HG03066 (cell line): Measurements from ENCODE around the gene CACNA2D2.
A peak's percentile ranks its signal among the peaks of the same experiment; 100 is the strongest.

ENCODE experiments used
- ATAC-seq: cut with Tn5 transposase; IDR thresholded peaks from one replicate; pipeline ENCODE4 v1.9.1; 2021; ENCODE audit warnings: low read depth; ENCODE audit not compliant: unreplicated experiment

CACNA2D2 gene

DNA sequence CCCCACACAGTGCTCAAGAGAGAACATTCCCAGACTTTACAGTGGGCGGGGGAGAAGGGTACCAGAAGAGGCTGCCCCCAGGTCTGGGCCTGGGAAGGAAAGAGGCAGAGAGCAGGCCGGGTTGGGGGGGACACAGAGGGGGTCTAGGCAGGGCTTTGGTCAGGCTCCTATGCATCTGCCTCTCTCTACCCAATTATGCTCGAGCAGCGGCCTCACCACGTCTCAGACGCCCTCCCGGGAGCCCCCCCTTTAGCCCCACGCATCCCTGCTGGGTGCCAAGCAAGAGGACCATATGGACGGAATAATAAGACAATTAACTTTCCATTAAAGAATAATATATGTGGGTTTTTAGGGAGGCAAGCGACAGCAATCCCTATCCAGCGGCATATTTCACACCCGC is 32.8 kb downstream of the CACNA2D2 start:
- ATAC-seq: no peak

DNA sequence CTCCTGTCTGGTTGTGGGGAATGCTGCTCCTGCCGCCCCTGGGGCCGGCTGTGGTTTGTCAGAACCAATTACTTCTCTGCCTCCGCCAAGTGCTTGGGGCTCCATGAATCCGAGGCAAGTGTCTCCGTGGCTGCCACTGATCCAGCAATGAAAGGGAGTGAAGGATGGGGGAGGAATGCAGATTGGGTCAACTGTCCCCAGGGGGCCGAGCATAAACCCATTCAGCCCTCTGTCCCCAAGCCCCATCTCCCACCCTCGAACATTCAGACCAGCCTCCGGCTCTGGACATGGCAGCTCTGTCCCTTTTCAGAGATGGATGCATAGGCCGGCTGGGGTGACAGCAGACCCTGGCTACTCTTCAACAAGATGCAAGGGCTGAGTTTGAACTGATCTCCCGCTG is 35.5 kb downstream of the CACNA2D2 start:
- ATAC-seq: no peak

DNA sequence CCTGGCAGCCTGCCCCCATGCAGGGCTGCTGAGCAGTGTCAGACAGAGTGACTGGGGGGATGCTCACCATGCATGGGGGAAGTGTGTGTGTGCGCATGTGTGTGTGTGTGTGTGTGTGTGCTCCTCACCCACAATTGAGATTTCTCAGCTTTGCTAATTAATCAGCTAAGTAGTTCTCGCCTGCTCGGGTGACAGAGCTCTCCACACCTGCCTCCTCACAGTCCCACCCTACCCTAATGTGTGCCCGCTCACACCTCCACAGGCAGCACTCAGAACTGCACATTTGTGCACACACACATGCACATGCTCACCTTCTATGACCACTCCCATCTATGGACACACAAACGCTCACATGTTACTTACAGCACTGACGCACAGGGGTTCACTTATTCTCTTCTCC is 37.3 kb downstream of the CACNA2D2 start:
- ATAC-seq: no peak

DNA sequence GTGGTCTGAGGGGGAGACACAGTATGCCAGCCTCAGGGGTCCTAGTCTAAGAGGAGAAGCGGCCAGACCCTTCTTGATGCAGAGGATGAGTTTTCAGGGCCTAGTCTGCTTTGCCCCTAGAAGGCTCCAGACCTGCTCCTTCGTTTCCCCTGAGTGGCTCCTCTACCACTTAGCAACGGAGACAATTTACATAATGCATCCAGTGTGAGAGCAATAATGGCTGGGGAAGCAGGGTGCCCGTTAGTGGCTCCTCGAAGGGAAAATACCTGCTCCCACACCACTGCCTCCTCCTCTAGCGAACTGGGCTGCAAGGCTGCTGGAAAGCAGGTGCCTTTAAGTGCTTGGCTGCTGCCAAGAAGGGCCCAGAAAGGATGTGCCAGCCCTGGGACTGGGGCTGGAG is 38.9 kb downstream of the CACNA2D2 start:
- ATAC-seq: no peak

DNA sequence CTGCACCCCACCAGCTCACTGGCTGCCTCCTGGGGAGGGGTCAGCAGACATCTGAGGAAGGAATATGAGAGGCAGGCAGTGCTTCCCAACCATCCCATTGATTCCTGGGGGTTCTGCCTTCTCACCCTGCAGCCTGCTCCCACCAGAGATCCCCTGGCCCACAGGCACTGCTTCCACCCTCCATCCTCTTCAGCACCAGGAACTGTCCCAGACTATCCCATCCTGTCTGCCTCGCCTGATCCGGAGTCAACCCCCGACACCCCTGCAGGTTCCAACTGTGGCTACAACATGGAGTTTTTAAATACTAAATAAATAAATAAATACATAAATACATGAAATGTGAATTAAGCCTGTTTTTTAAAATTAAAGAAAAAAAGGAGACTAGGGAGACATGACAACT is 43.6 kb downstream of the CACNA2D2 start:
- ATAC-seq: no peak

DNA sequence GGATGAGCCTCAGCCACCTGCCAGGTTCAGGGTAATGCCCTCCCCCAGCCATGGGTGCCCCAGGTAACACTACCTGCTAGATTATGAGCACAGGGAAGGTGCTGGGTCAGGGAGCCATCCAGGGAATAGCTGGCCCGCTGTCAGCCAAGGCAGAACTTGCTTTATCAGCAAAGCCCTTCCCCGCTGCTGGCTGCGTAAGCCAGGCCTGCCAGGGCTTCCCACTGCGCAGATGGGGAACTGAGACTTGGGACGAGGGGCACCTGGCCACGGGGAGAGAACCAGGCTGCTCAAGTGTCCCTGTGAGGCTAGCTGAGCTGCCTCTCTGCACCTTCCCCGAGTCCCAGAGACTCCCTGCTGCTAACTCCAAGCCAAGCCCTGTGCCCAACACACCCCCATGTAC is 45.4 kb downstream of the CACNA2D2 start:
- no peak for ATAC-seq

DNA sequence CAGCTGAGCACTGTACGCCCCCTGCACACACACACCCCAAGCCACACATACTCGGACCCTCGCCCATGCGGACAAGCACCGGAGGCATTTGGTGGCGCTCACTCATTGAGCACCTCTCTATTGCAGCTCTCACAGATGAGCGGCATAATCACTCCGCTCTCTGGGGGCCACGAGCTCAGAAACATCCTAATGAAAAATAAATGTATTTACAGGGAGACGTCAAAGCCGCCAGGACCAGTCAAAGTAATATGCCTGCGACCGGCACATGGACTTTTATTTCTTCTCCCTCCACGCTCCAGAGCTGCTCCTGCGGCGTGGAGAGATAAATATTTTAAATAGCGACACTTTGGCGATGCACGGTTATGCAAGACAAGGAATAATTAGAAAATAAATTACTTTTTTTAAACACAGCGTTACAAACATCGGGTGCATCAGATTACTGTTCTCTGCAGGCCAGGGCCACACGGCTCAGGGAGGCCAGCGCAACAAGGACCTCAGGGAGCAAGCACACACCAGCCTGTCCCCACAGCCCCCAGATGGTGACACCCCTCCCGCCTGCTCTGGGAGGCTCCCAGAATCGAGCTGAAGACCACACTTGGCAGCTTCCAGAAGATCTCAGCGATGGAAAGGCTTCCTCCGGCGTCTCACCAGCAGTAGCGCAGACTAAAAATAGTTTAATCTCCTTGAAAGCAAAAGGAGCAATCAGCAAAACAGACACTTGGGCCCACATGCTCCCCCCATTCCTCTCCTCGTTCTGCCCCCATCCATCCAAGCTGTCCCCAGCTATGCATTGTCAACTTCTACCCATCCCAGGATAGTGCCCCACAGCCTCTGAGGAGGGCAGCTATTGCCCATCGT is 48.0 kb downstream of the CACNA2D2 start:
- ATAC-seq: no peak

DNA sequence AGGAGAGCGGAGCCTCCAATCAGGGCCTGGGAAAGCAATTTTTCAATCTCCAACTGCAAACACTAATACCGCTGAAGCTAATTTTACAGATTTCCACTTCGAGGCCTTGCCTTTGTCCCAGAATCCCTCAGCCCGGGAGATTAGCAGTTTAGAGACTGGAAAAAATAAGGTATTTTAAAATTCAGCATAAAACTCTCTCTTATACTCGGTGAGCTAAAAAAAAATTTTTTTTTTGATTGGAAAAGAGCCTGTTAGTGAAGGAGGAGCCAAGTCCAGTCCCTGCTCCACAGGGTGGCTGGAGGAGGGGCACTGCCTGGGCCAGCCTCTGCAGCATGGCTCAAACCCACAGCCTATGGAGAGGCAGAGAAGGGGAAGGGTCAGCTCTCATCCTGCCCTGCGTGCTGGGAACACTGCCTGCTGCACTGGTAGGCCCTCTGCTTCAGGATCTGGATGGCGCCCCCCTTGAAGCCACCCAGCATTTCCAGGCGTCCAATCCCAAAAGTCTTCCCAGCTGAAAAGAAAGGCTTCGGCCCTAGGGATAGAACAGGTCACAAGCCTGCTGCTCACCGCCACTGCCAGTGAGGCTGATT is 48.9 kb downstream of the CACNA2D2 start:
- ATAC-seq: no peak

DNA sequence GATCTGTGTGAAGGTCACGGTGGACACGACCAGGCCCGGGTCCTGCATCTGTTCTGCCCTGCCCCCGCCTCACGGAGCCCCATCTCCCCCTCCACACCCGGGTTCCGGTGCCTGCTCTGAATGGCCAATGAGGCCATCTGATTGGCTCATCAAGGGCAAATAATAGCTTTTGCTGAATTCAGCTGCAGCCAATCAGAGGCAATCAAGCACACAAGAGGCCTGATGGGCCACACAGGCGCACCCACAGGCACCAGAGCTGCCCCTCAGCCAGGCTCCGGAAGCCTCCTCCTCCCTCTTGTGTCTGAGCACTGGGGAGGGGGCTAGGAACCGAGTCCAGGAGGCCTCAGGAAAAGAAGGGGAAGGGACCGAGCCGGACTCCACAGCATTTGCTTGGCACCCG is 49.5 kb downstream of the CACNA2D2 start:
- ATAC-seq: no peak

DNA sequence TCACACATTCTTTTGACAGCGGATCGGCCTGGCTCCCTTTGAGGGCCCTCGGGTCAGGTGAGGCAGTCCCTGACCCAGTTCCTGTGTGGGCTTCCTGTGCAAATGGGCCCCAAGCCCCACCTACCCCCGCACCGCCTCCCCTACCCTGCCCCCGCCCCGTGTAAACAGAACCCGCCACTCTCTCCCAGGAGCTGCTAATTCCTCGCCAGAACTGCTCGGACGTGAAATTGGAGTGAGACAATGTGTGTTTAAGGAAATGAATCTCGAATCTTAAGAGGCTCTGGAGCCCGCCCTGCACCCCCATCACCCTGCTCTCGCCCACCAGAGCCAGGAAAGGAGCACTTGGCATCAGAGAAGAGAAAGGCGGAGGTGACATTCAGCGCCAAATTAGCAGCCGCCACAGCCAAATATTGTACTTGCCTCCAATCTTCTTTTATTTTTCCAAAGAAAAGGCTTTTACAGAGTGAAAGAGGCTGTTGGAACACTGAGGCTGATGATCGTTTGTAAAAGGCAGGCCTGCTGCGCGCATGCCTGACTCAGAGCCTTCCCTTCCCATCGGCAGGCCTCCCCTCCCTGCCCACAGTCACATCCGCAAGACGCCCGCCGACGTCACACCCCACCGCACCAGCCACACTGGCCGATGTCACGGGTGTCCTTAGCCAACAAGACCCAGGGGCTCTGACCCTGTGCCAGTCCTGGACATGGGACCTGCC is 53.1 kb downstream of the CACNA2D2 start:
- no peak for ATAC-seq

DNA sequence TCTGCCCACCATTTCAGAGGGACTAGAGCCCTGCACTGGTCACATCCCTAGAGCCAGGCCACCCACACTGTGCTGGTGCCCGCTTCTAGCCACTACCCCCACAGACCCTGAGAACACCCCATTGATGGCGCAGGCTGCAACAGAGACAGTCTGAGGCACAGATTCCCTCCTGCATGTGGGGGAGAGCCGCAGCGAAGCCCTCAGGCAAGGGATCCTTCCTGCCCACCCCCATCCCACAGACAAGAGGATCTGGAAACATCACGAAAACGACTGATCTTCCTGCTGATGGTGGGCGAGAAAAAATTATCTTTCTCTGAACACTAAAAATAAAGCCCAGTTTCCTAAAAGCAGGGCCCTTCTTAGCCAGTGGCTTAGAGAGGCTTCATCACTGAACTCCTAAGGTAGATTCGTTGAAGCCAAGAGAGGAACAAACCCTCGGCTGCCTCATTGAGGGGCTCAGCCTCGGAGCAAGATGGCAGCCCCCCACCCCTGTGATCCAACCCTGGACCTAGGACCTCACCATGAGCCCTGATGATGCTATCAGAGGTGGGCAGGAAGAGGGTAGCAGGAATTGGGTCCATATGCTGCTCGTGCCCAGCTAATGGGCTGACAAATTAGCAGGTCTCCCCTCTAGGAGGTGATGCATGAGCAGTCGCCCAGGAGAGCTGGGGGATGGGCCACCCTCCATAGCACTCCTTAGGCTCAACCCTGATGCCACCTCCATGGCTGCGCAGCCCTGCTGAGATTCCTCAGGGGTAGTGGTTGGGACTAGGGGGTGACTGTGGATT is 54.5 kb downstream of the CACNA2D2 start:
- no peak for ATAC-seq

DNA sequence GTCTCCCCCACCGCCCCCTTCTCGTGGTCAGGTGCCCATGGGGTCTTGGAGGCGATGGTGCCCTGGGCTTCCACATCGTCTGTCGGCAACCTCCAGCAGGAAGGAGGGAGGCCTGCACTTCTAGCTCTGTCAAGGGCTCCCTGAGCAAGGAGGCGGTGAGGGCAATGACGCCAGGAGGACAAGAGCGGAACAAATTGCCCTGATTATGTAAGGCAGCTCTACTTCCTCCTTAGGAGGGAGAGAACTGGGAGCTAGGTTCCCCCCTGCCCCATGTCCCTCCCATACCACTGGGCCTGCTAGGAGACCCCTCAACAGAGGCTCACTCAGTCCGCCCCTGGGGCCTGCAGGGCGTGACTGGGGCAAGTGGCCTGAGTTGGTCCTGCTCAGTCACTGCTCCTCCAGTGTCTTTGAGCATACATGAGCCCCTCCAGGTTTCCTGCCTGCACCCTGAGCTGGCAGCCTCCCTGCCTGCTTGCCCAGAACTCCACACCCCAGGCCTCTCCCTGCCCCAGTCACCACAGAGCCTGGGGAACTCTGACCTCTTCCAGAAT is 56.1 kb downstream of the CACNA2D2 start:
- ATAC-seq: no peak

DNA sequence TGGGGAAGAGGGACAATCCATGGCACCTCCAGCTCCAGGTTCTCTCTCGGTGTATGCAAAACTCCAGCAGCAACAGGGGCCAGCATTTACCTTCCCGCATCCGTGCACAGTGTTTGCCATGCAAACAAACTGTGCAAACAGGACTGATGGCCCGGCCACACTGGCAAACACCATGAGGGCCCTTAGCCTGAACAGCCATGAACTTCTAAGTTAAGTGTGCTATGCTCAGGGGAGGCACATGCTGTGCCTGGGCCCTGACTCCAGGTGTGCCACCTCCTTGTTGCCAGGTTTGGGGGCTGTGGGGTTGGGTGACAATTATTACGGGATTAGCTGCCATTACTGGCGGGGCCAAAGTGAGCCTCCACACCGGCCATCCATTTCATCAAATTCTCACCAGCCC is 57.5 kb downstream of the CACNA2D2 start:
- ATAC-seq: no peak

DNA sequence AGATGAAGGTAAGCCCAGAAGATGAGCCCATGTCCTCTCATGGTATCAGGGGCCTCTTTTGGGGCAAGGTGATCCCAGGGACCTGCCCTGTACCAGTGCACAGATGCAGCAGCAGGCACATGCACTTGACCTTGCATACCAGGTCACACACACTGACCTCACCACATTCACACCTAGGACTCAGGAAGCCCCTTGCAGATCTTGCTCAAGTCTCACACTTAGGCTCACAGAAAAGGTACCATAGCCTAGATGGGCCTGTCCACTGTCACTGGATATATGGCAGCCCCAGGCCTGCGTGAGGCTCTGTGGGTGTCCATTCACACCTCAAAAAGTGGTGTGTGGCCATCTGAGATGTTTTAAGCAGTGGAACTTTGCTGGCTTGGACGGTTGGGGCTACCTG is 58.7 kb downstream of the CACNA2D2 start:
- no peak for ATAC-seq

DNA sequence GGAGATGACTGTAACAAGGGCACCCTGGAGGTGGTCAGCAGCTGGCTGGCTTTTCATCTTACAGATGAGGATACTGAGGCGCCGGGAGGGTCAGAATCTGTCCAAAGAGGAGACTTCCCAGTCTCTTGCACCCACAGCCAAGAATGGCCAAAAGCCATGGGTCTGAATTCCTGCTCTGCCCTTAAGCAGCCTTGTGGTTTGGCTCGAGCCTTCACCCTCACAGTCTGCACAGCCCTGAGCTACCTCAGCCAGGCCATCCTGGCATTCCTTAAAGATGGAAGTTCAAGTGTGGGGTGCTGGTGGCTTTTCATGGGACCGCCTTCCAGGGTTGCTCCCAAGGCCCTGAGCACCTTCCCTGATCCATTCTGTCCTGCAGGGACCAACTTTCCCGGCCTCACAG is 59.2 kb downstream of the CACNA2D2 start:
- ATAC-seq: no peak

DNA sequence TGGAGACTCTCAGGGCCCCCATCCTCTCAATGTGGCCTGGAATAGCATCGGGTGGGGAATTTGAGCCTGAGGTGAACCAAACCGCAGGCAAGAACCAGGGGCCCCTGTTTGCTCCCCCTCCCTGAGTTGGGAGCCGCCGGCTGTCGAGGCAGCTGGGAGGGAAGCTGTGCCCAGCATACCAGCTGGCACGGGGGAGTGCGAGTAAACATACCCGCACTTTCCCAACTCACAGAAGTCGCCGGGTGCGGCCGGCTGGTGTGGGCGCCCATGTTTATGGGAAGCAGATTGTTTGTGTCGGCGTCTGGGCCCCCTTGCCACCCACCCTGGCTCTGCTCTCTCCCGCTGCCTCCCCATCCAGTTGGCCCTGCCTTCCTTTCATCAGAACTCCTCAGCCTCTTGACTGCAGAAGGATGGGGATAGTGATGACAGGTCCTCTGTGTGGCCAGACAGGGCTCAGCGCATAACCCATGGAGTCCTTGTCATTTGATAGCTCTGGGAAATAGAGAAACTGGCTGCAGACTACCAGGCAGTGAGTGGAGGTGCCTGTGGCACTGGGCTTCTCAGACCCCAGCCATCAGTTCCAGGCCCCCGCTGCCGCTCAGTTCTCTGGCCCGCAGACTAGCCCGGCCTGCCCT is 60.4 kb downstream of the CACNA2D2 start:
- ATAC-seq: no peak

DNA sequence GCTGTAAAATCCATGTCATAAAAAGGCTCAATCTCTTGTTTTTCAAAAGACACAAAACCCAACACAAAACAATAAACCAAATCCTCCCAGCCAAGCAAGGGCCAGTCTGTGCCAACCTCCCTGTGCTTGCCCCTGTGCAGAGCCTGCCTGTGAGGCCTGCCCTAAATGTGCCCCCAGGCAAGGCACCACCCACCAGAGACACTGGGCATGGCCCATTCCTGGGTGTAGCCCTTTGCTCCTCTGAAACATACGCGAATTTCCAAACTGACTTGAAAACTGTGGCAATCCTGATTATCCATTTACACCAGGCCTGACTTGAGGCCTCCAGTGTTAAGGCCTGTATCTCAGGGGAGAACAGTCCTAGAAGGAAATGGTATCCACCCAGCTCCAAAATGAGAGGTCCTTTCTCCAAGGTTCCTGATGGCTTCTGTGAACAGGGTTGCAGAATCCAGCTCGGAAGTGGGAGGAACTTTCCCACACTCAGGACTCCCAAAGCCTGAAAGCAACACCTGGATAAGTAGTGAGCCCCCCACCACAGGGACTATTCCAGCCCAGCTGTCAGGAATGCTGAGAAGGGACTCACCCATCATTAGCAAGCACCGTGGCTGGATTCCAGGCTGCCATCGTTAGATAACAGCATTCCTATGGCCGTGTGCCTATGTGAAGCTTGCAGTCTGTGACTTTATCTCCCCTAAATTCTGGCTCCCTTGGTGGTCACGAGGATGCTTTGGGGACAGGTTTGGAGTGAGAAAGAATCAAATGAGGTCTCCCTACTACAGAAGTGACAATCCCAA is 61.8 kb downstream of the CACNA2D2 start:
- ATAC-seq: no peak

DNA sequence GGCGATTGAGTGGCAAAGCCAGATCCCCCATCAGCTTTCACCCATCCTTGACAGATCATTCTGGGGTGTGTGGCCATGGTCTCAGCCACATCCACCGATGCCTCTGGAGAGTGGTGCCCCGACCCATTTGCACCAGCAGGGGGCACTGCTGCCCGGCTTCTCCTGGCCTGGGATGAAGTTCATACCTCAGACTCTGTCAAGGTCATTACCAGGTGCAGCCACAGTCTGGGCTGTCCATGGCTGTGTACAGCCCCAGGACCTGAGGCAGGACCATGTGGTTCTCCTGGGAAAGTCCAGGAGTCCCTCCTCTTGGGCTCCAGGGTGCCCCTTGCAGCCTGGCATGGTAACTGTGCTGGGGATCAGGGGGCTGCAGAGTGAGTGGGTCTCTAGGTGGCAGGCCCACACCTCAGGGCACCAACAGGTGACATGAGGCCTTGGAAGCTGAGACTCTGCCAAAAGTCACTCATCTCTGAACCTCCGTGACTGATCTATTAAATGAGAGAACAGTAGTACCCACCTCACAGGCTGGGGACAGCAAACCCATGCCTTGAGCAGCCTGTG is 67.2 kb downstream of the CACNA2D2 start:
- ATAC-seq: peak; percentile 63
